ENCODE measurements around the gene IFT25. TPM values are rescaled to one million over a fixed set of nuclear protein-coding genes. Genes with fewer than 3 reads are reported as not detected.

The IFT25 gene
- total RNA-seq, 1 donor from 2014 or later: 21.2 TPM

DNA sequence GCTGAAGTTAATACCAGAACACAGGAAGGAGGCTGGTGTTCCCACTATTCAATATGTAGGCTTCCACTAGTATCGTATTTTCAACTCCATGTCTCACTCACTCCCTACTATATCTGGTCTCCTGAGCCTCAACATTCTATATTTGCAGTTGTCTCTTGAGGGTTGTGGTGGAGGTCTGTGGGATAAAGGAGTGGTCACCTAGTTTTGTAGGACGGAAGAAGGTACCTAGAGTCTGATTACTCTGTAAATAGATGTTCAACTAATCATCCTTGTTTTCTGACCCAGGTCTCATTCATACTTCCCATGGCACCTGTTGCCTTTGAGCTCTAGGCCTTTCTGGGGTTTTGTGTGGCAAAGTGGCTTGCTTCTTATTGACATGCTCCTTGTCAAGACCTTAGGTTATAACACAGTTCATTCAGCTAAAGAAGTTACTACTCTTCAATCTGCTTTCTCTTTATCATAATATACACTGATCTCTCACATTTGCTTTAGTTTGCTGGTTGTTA lies 18.1 kb downstream of the IFT25 start:
- no peak for DNase-seq

DNA sequence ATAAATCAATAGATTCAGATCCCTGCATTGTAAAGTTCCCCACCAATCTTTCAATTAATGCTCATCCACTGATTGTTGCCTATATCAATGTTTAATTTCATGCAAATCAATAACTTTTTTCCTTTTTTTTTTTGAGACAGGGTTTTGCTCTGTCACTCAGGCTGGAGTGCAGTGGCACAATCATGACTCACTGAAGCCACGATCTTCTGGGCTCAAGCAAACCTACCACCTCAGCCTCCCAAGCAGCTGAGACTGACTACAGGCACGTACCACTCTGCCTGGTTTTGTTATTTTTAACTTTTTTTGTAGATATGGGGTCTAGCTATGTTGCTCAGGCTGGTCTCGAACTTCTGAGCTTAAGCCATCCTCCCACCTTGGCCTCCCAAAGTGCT lies 25.8 kb downstream of the IFT25 start:
- DNase-seq: no peak

- DNase-seq: no peak
Measured at GRCh38 chr1:53918343-53918742, 27.2 kb downstream of the IFT25 start.

GRCh38 chr1:53913352-53914033 lies 32.0 kb downstream of the IFT25 start:
- DNase-seq: no peak

DNA sequence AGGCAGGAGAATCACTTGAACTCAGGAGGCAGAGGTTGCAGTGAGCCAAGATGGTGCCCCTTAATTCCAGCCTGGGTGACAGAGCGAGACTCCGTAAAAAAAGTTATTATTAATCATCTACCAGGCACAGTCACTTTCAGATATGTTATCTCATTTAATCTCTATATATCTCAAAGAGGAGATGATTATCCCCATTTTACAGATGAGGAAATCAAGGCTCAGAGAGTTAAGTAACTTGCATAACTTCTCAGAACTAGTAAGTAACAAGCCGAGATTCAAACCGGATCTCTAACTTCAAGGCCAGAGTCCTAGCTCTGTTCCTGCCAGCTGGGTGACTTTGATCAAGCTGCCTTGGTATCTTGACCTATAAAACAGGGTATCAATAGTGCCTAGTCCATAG lies 34.1 kb downstream of the IFT25 start:
- no peak for DNase-seq

- DNase-seq: no peak
Measured at GRCh38 chr1:53909946-53910345, 35.6 kb downstream of the IFT25 start.

- no peak for DNase-seq
Measured at GRCh38 chr1:53906121-53906520, 39.4 kb downstream of the IFT25 start.

DNA sequence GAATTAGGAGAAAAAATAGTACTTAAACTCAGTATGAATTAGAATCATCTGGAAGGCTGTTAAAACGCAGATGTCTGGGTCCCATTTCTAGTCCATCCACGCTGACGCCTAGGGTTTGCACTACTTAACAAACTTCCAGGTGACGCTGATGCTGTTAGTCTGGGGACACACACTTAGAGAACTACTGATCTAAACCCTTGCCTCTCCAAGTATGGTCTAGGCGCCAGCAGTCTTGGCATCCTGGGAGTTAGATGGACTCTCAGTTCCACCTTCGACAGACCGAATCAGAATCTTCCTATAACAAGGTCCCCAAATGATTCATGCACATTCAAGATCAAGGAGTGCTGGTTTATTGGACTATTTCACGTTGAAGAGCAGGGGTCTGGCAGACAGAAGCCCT lies 40.0 kb downstream of the IFT25 start:
- no peak for DNase-seq

DNA sequence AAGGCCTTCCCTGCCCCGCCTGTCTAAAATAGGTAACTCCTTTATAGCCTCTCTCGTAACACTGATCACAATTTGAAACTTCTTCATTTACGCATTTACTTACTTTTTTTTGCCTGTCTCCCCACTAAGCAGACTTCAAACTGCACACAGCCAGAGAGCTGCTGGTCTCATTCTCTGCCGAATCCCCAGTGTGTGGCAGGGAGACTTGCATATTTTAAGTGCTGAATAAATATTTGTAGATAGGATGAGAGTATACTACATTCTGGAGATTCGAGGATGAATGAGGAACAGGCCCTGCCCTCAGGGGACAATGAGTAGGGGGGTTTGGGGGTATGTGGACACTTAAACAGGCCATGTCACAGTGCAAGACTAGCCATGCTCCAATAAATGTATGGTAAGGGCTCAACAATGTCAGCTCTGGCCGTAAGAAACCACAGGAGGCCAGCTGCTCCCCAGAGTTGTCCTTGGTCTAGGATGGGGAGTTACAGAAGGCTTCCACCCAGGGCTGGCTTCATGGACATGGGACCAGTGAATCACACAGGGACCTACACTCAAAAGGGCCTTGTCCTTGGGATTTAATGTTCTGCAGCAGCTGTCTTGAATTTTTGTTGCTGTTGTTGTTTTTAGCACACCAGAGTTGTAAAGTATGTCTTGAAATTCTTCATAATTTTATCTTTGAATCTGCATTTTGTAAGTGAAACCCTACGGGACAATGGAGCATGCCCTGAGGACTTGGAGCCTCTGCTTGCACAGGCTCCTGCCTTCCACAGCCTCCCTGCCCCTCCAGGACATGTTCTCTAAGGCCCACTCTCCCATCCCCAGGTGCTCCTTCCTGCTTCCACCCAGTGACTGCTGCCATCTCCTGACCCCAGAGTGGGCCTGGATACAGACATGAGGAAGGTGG lies 43.0 kb downstream of the IFT25 start:
- no peak for DNase-seq

DNA sequence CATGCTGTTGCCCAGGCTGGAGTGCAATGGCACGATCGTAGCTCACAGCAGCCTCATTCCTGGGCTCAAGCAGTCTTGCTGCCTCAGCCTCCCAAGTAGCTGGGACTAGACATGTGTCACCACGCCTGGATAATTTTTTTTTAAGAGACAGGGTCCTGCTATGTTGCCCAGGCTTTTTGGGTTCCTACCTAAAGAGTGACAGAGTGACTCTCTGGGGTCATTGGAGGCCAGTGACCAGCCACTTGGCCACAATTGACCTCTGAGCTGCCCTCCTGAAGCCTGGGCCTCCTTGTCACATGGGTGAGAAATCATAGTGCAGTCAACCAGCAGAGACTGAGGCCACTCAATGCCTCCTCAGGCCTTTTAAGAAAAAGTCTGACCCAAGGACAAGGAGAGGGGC lies 45.8 kb downstream of the IFT25 start:
- no peak for DNase-seq

DNA sequence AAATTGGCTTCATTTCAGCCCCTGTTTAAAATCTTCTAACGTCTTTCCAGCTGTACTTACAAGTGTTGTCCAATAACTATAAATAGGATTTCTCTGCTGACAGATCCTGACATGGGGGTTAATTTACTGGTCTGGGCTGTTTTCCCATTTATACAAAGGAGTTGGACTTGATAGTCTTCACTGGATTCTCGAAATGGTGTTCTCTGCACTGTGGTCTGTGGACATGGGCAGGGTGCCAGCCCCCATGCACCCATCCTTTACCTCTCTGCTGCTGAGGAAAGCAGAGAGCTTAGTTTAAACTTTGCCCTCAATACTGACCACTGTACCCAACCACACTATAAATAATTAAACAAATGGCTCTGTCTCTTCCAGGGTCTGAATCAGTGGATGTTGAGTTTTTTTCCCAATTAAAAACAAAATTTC lies 46.3 kb downstream of the IFT25 start:
- no peak for DNase-seq

GRCh38 chr1:53896635-53897229 lies 48.8 kb downstream of the IFT25 start:
- DNase-seq: no peak

GRCh38 chr1:53895421-53895820 lies 50.1 kb downstream of the IFT25 start:
- no peak for DNase-seq

DNA sequence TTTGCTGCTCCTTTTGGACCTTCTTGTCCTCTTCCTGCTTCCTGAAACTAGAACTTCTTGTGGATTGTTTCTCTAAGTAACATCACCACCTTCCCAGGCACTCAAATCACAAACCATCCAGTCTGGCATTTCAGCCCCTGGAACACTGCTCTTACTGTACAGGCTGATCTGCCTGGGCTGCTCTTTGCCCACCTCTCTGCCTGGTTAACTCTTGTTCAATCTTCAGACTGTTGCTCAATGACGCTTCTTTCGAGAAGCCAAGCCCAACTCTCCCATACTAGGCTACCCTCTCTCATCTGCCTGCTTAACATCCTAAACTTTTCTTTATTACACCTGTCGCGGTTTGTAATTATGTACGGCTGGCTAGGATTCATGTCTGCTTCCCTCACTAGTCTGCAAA lies 50.9 kb downstream of the IFT25 start:
- DNase-seq: no peak

DNA sequence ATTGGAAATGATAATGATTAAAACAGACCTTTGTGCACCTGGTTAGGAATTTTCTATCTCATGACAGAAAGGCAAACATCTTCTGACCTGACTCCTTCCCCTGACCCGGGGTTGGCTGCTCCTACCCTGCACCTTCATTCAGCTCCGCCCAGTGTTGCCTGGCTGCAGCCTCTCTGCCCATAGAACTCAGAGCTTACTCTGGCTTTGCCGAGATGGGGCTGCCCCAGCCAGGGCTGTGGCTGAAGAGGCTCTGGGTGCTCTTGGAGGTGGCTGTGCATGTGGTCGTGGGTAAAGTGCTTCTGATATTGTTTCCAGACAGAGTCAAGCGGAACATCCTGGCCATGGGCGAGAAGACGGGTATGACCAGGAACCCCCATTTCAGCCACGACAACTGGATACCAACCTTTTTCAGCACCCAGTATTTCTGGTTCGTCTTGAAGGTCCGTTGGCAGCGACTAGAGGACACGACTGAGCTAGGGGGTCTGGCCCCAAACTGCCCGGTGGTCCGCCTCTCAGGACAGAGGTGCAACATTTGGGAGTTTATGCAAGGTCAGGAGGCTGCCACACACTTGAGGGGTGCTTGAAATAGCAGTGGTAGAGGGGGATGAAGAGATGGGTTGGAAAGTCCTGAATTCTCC lies 51.4 kb downstream of the IFT25 start, which contains the start of gene DIO1:
Gene DIO1 (plus strand): TSS at position 189 of the 638 bp plus-strand sequence. CDS start 24 bp downstream, at position 213.
- no peak for DNase-seq

- DNase-seq: no peak
Measured at GRCh38 chr1:53892911-53893310, 52.6 kb downstream of the IFT25 start.

DNA sequence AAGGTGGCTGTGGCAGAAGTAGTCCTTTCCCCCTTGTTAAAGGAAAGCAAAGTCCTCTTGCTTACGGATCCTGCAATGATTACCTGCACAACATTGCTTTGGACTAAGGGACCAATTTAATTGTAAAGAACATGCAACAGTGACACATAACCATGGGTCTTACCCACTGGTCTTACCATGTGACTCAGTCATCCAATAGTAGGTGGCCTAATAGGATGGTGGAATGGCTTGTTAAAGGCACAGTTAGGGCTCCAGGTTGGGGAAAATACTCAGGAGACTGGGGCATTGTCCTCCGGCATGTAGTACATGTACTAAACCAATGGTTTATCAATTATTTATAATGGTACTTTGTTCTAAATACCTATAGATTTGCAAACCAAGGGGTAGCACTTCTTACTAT lies 53.8 kb downstream of the IFT25 start:
- DNase-seq: no peak

DNA sequence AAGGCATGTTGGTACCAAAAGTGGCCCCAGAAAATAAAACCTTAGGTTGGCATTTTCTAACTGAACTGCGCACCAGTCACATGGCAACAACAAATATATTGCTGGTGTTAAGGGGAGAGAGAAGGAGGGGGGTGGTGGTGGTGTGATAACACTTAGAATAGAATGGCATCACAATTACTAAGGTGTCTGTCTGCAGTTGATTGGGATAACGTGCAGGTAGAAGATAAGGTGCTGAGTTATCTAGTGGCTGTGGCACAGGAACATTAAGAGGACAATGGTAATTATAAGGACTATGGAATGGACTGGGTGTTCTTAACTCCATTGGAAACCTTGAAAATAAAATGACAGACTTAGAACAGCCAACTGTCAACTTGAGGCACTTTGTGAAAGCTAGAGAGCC lies 54.5 kb downstream of the IFT25 start:
- no peak for DNase-seq

- no peak for DNase-seq
Measured at GRCh38 chr1:53890522-53890941, 55.0 kb downstream of the IFT25 start.

DNA sequence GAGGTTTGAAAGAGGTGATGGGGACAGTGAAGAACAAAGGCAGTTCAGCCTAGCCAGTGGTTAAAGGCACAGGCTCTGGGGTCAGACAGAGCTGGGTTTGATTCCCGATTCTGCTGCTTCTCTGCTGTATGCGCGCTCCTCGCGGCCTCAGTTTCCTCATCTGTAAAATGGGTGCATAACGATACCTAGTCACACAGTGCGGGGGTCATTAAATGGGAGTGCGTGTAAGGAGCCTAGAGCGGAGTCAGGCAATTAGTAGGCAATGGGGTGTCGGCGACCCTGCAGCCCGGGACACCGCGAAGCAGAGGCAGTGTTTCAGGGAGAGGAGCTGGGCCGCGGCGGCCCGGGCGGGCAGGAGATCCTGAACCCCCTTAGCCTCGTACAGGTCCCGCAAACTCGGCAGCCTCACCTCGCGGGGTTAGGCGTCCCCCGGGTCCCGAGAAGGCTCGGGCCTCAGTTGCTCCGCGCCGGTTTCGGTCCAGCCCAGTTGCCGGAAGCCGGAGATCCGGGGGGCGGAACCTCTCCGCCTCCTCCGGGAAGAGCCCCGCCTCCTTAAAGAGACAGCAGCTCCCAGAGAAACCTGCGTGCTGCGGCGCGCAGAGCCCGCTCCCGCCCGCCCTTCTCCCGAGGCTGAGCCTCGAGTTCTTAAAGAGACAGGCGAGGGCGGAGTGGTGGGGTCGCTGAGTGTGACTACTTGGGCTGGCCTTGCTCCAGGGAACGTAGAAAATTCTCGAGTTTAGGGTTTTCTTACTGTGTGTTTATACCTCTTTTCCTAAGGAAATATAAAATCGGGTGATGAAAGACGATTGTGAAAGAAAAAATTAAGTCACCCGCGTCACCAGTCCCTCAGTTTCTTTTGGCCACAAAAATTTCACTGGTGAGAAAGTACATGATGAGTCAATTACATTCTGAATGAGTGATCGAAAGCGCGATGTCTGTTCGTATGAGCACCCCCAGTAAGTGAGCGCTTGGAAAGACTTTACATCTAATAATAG lies 55.9 kb downstream of the IFT25 start, which contains the start of gene YIPF1:
Gene YIPF1 (minus strand): TSS at position 494 of the 995 bp plus-strand sequence. CDS start 860 bp downstream, outside the sequence.
- peak; percentile 91 for DNase-seq

GRCh38 chr1:53888681-53889080 lies 56.8 kb downstream of the IFT25 start:
- no peak for DNase-seq

Measured in occipital lobe (tissue), 2 donors.